SK-N-SH treated with all-trans-retinoic acid at 6 μM for 48 hours (cell line): Measurements from ENCODE around the gene CCDC152.

Experiments used
- ZFP3 ChIP-seq: fragments of 250-450 bp; sonication (Bioruptor Pico); IDR thresholded peaks from 2 replicates; pipeline ENCODE4 v1.5.0; 2020; ENCODE audit warnings: mild to moderate bottlenecking, moderate library complexity
- ZNF70 ChIP-seq: fragments of 450-650 bp; formaldehyde crosslinking; IDR thresholded peaks from 2 replicates; pipeline ENCODE4 v1.5.0; 2020; ENCODE audit warnings: mild to moderate bottlenecking, moderate library complexity

DNA sequence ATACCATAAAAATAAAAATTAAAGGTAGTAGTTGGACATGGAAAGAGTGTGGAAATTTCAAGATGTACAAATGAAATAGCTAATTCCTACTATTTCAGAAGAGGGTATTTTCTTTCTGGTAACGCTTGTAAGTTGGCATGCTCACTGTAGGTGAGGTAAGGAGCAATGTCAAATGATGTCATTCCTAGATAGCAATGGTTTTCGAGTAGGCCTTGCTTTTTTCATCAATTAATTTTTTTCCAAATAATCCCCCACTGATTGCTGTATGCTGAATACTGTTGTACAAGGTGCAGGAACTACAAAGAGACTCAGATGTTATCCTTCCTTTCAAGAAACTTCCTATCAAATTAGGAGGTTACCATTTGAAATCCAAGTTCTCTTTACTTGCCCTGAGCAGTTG, 56.0 kb downstream of the CCDC152 start:
- TF ChIP-seq ZNF70 (CRISPR knock-in tag) = no peak
- TF ChIP-seq ZFP3 = no peak
